GM23248 (cell line): Measurements from ENCODE around the gene PTPRE.

ENCODE experiments used
- EZH2 ChIP-seq: fragments of 200-600 bp; sonication (generic); IDR thresholded peaks from 2 replicates; pipeline ENCODE4 v1.6.1; 2018; ENCODE audit warnings: antibody characterized with exemption, mild to moderate bottlenecking; ENCODE audit not compliant: insufficient read depth, poor library complexity, severe bottlenecking
- EZH2phosphoT487 ChIP-seq: fragments of 200-600 bp; sonication (generic); IDR thresholded peaks from 2 replicates; pipeline ENCODE4 v1.6.1; 2018; ENCODE audit warnings: antibody characterized with exemption, moderate library complexity, mild to moderate bottlenecking, low read depth; ENCODE audit not compliant: insufficient read depth

GRCh38 chr10:128083191-128083895, 176.4 kb downstream of the PTPRE start:
- TF ChIP-seq EZH2 = no peak
- no peak for TF ChIP-seq EZH2phosphoT487
